Measurements from ENCODE around the gene CA11.

DNA sequence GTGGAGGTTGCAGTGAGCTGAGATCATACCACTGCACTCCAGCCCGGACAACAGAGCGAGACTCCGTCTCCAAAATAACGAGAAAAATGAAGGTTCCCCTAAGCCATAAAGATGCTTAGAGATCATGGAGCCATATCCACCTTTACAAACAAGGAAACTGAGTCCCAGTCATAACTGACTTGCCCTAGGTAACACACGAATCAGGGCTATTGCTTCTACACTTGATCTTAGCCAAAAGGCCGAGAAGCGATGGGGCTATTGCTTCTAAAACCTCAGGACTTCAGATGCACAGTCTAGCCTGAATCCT, 12.0 kb downstream of the CA11 start:
- TF ChIP-seq, protein P1, sequence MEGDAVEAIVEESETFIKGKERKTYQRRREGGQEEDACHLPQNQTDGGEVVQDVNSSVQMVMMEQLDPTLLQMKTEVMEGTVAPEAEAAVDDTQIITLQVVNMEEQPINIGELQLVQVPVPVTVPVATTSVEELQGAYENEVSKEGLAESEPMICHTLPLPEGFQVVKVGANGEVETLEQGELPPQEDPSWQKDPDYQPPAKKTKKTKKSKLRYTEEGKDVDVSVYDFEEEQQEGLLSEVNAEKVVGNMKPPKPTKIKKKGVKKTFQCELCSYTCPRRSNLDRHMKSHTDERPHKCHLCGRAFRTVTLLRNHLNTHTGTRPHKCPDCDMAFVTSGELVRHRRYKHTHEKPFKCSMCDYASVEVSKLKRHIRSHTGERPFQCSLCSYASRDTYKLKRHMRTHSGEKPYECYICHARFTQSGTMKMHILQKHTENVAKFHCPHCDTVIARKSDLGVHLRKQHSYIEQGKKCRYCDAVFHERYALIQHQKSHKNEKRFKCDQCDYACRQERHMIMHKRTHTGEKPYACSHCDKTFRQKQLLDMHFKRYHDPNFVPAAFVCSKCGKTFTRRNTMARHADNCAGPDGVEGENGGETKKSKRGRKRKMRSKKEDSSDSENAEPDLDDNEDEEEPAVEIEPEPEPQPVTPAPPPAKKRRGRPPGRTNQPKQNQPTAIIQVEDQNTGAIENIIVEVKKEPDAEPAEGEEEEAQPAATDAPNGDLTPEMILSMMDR (IDR thresholded peaks at IDR 0.05) = no peak
- TF ChIP-seq, protein P2, sequence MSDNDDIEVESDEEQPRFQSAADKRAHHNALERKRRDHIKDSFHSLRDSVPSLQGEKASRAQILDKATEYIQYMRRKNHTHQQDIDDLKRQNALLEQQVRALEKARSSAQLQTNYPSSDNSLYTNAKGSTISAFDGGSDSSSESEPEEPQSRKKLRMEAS (IDR thresholded peaks at IDR 0.05; ENCODE audit: low read depth) = no peak
- TF ChIP-seq MXI1 (IDR thresholded peaks at IDR 0.05; ENCODE audit: low read depth, low read length) (no peak), RXRA (IDR thresholded peaks at IDR 0.05; ENCODE audit: borderline replicate concordance, low read depth) (no peak), YY1 (IDR thresholded peaks at IDR 0.05; ENCODE audit: low read depth) (no peak), EP300 (IDR thresholded peaks at IDR 0.05; ENCODE audit: borderline replicate concordance in 1 of 2, low read depth in 1 of 2, low read length in 1 of 2) (no peak), POLR2AphosphoS5 (IDR thresholded peaks at IDR 0.05; ENCODE audit: low read depth, low read length) (no peak), NRF1 (IDR thresholded peaks at IDR 0.05; ENCODE audit: low read depth, low read length) (no peak), GABPA (IDR thresholded peaks at IDR 0.05; ENCODE audit: low read depth) (no peak)
- TF ChIP-seq, protein P3, sequence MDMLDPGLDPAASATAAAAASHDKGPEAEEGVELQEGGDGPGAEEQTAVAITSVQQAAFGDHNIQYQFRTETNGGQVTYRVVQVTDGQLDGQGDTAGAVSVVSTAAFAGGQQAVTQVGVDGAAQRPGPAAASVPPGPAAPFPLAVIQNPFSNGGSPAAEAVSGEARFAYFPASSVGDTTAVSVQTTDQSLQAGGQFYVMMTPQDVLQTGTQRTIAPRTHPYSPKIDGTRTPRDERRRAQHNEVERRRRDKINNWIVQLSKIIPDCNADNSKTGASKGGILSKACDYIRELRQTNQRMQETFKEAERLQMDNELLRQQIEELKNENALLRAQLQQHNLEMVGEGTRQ (IDR thresholded peaks at IDR 0.05; ENCODE audit: borderline replicate concordance, low read depth, low read length) = no peak

All from SK-N-SH (cell line).